Measurements from ENCODE around the gene KBTBD12.

The KBTBD12 gene

GRCh38 chr3:127988770-127989557, 73.9 kb downstream of the KBTBD12 start:
- no peak for DNase-seq

- DNase-seq: no peak
These were observed 75.0 kb downstream of the KBTBD12 start for GRCh38 chr3:127990051-127990450.

- DNase-seq: no peak
These were observed 75.4 kb downstream of the KBTBD12 start for GRCh38 chr3:127990461-127990860.

GRCh38 chr3:127991251-127991650, 76.2 kb downstream of the KBTBD12 start:
- no peak for DNase-seq

GRCh38 chr3:127991681-127992080, 76.6 kb downstream of the KBTBD12 start:
- DNase-seq: no peak

- no peak for DNase-seq
These were observed 77.1 kb downstream of the KBTBD12 start for GRCh38 chr3:127992127-127992526.

- DNase-seq: no peak
These were observed 79.0 kb downstream of the KBTBD12 start for GRCh38 chr3:127994011-127994410.

GRCh38 chr3:127997016-127997415, 82.0 kb downstream of the KBTBD12 start:
- DNase-seq: no peak

- no peak for DNase-seq
These were observed 82.9 kb downstream of the KBTBD12 start for GRCh38 chr3:127997961-127998360.

GRCh38 chr3:127998596-127998995, 83.6 kb downstream of the KBTBD12 start:
- DNase-seq: no peak

- no peak for DNase-seq
These were observed 84.6 kb downstream of the KBTBD12 start for GRCh38 chr3:127999509-128000106.

- DNase-seq: no peak
These were observed 86.5 kb downstream of the KBTBD12 start for GRCh38 chr3:128001576-128001975.

- DNase-seq: no peak
These were observed 89.6 kb downstream of the KBTBD12 start for GRCh38 chr3:128004661-128005060.

- no peak for DNase-seq
These were observed 91.3 kb downstream of the KBTBD12 start for GRCh38 chr3:128006061-128007032.

GRCh38 chr3:128007033-128007424, 92.0 kb downstream of the KBTBD12 start:
- DNase-seq: no peak

GRCh38 chr3:128009952-128010846, 95.2 kb downstream of the KBTBD12 start:
- DNase-seq: no peak

- DNase-seq: peak; percentile 3
These were observed 96.1 kb downstream of the KBTBD12 start for GRCh38 chr3:128011140-128011539.

GRCh38 chr3:128012050-128012449, 97.0 kb downstream of the KBTBD12 start:
- no peak for DNase-seq

GRCh38 chr3:128014548-128014947, 99.5 kb downstream of the KBTBD12 start:
- no peak for DNase-seq

- DNase-seq: no peak
These were observed 101.5 kb downstream of the KBTBD12 start for GRCh38 chr3:128016502-128016901.

- DNase-seq: no peak
These were observed 106.8 kb downstream of the KBTBD12 start for GRCh38 chr3:128021768-128022372.

- no peak for DNase-seq
These were observed 118.1 kb downstream of the KBTBD12 start for GRCh38 chr3:128033102-128033501.

Measured in activated CD4-positive, alpha-beta T cell treated with anti-CD3 and anti-CD28 coated beads, Interleukin-10, Interleukin-2, amounts not matched to agents 100 ng/mL and 50 ng/mL, durations not matched to agents 16 hours and 8 hours (primary cell).